HG02981 (cell line): ENCODE data around the gene RGPD3.
"Not testable (repeated sequence)": the region's sequence is repeated elsewhere in the genome, so short reads cannot be mapped to it uniquely, and the experiment has no call there.

Source experiments
- ATAC-seq: cut with Tn5 transposase; IDR thresholded peaks from one replicate; pipeline ENCODE4 v1.9.1; 2021; ENCODE audit warnings: mild to moderate bottlenecking, moderate library complexity; ENCODE audit not compliant: unreplicated experiment

The RGPD3 gene

DNA sequence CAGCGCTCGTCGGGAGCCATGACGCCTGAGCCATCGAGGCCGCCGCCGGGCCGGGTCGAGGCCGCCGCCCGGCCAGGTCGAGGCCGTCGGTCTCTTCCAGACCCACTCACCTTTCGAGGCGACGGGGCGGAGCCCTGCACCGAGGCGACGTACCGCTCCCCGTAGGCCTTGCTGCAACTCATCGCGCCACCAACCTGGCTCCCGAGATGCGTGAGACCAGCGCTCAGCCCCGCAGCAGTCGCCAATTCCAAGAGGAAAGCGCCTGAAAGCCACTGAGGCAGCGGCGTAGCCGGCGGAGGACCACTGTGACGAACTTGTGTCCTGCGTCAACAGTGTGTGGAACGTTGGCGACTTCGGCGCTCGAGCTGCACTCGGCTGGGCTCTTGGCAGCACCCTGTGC is at the start of gene RGPD3:
TSS of gene RGPD3 (minus strand) at position 307 of the 400 bp plus-strand sequence. CDS start at position 182, 125 bp downstream.
- ATAC-seq: not testable (repeated sequence)

DNA sequence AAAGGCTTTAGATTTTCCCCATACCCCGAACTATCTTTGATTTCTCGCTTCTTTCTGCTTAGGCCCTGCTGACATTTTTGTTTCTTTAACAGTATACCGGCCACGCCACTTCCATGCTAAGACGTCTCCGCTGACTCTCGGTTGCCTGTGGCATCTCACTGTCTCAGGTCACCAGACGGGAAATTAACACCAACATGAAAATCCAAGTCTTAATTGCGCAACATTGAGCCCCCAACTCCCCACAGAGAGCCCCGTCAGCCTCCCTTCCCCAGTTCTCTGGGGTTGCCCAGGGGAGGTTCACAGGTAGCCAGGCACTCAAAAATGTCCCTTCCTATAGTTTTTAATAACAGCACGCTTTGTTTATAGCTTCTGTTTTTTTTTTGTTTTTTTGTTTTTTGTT is 49.1 kb upstream of the RGPD3 start:
- no peak for ATAC-seq

DNA sequence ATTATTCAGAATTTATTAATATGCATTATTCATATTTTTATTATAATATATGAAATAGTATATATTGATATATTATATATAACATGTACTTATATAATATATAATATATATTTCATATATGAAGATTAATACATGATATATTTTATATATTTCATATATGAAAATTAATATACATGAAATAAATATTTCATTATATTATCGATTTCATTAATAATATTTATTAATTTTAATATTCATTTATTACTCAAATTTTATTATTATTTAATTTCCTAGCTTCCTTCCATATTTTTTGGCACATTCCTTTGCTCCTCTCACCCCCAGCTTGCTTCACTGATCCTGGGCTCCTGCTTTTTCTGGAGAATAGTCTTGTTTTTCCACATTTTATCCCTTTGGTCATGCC is 48.7 kb upstream of the RGPD3 start:
- ATAC-seq: no peak

DNA sequence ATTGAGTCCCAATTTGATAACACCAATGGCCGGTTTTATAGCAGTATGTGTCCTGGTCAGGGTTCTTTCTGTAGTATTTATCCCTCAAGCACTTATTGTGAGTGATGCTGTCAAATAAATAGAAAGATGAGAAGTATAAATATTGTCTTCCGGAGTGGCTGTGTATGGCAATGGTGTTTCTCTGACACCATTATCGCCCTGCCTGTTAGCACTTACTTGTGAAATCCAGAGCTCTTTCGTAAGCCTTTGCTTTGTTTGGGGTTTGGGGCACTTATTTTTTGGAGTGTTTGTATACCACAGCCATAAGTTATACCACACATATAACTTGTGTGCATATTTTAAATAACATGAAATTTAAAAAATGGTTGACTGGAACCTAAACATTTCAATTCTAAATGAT is 48.2 kb upstream of the RGPD3 start:
- ATAC-seq: no peak

DNA sequence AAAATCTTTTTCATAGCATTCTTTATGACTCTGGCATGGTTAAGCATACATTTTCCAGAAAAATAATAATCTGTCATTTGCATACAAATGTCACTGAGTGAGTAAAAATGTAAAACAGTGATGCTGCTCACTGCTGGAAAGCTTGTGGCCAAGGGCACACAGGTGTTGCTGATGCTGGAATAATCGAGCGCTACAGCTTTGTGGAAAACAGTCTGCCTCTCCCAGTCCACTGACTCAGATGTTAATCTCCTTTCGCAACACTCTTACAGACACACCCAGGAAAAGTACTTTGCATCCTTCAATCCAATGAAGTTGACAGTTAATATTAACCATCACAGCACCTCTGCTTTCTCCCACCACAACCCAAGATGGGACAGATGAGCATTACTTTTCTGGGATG is 46.6 kb upstream of the RGPD3 start:
- ATAC-seq: not testable (repeated sequence)

DNA sequence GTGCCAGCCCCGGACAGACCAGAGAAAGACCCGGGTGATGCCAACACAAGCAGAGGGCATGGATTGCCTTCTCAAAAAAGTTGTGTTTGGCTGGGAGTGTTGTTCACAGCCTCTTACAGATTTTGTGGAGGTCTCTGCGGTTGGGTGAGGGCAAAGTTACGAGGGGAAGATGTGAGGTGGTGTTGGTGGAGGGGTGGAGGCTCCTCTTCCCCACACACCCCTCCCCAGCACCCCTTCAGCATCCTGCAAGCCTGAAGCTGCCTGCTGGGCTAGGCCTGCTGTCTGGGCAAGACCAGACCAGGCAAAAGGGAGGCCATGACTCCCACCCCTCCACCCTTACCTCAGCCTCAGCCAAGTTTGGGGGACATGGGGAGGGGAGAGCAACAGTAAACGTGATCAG is 45.2 kb upstream of the RGPD3 start:
- ATAC-seq: not testable (repeated sequence)

DNA sequence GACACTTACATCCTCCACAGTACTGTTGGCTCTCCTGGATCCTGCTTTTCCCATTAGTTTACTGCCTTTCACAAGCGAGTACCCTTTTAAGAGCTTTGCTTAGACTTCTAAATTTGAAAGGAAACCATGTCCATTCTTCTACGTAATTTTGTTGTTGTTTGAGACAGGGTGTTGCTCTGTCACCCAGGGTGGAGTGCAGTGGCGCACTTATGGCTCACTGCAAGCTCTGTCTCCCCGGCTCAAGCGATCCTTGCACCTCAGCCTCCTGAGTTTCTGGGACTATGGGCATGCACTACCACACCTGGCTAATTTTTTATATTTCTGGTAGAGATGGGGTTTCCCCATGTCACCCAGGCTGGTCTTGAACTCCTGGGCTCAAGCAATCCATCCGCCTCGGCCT is 43.7 kb upstream of the RGPD3 start:
- ATAC-seq: not testable (repeated sequence)

DNA sequence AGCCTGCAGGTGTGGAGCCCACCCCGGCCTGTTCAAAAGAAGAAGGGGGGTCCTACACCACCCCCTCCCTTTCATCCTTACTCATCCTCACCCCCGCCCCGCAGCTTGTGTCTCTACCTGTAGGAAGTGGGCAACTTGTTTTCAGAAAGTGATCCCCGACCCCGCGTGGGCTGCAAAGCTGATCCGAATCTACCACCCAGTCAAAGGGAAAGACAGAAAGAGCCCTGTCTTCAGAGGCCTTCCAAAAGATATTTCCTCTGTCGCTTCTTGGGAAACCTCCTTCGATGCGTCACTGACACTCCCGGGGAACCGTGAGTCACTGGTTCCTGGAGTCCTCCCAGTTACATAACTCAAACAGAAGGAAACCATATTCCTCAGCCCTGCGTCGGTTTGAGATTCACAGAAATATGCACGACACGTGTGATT is 43.3 kb upstream of the RGPD3 start:
- not testable (repeated sequence) for ATAC-seq

DNA sequence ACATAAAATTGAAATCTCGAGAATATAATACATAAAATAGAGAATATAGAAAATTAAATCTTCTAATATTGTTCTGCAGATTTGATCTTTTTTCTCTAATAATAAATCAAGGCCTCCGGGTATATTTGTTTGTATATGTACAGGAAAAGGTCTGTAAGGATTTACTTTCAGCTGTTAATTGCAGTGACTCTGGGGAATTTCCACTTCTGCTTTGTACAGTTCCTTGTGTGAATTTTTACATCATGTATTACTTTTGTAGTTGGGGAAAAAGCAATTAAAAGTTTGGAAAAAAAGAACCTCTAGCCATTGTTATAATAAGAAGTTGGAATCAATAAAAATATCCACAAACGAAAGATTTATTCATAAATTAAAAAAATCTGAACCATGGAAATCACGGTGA is 42.6 kb upstream of the RGPD3 start:
- ATAC-seq: not testable (repeated sequence)

DNA sequence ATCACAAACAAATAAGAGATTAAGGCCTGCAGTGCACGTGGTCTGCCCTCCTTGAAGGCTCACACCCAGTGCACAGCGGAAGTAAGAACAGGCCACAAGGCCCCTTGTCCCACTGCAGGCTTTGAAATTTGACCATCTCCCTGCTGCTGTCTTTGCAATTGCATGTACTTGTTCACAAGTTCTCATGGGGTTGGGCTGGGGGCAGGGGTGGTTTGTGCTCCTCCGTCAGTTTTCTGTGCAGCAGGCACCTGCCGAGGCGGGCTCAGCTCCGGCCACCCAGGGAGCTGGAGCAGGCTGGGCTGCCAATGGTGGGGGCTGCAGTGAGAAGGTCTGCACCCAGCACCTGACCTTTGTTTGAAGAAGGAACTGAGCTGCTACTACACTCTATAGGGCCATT is 41.2 kb upstream of the RGPD3 start:
- not testable (repeated sequence) for ATAC-seq

DNA sequence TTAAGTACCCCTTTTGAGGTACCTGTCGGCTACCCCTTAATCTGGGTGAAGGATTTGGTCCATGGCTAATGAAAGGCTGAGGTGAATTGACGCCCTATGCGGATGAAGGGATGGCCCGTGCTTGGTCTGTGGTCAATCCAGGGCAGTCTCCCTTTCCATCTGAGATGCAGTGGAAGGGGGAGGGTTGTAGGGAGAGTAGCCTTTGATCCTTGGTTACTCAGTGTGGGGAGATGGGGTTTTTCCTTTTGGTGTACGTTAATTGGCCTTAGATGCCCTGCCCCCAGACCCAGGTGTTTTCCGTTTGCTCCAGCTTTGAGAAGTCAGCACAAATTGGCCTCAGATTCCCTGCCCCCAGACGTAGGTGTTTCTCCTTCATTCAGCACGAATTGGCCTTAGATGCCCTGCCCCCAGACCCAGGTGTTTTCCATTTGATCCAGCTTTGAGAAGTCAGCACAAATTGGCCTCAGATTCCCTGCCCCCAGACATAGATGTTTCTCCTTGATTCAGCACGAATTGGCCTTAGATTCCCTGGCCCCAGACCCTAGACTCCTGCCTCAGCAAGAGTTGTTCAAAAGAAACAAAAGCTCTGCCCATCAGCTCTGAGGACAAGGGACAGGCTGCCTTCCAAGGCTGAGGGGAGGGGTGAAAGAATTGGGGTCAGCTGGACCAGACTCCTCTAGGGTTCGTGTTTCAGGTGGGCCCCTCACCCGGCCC is 40.6 kb upstream of the RGPD3 start:
- ATAC-seq: not testable (repeated sequence)

DNA sequence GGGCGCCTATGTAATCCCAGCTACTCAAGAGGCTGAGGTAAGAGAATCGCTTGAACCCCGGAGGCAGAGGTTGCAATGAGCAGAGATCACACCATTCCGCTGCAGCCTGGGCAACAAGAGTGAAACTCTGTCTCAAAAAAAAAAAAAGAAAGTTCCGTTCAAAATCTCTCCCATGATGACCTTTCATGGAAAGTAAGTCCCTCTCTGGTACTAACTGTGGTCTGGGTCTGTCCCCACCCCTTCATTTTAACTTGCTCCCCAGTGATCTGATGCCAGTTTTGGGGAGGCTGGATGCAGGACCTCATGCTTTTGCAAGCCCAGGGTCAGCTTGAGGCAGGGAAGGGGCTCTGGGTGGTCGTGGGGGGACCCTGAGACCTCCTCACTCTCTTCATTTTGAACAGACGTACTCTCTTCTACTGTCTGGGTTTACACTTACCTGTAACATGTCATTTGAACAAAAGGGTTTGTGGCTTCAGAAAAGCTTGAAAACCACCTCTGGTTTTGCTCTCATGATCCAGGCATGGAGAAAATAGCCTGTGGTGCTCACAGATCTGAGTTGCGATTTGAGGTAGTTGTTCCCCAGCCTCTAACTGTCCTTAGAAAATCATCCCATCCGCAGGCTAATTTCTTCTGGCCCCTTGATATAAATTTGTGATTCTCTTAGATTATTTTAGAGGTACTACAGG is 37.9 kb upstream of the RGPD3 start:
- not testable (repeated sequence) for ATAC-seq

DNA sequence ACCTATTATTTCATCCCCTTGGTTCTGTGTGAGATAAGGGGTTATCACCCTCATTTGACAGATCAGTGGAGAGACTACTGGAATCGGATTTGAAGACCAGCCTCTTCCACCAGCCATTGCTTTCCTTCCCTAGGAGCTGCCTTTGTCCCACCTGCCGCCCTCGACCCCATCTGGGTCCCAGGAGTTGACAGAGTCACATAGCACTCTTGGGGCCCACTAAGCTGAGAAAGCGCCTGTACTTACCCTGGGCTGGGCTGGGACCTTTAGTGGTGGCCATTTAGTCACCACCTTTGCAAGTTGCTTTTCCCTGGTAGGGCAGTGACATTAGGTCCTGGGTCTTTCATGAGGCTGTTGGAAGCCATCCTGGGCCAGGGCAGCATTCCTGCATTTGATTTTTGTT is 36.6 kb upstream of the RGPD3 start:
- ATAC-seq: not testable (repeated sequence)

DNA sequence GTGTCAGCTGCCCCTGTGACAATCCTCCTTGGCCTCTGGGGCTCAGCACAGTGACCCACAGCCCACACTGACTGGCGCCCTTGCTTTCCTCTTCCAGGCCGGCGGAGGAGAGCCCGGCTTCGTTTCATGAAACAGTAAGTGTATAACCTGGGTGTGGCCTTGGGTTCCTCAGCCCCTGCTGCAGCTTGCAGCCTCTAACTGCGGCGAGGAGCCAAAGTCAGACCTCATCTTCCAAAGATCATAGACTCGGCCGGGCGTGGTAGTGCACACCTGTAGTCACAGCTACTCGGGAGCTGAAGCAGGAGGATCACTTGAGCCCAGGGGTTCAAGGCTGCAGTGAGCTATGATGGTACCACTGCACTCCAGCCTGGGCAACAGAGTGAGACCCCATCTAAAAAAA is 36.0 kb upstream of the RGPD3 start:
- not testable (repeated sequence) for ATAC-seq

DNA sequence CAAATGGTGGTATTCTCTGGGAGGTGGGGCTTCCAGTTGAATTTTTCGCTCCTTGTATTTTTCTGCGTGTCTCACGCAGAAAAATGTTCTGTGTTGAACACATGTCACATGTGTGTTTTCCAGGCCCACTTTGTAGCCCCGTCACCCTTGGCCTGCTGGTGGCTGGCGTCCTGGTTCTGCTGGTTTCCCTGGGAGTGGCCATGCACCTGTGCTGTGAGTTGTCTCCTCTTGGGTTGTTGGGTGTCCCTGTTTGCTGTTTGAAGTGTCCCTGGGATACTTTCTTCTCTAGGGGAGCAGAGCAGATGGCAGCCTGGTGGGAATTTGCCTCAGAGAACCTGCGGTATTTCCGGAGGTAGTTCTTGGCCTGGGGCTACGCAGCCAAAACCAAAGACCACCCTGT is 34.1 kb upstream of the RGPD3 start:
- ATAC-seq: not testable (repeated sequence)

DNA sequence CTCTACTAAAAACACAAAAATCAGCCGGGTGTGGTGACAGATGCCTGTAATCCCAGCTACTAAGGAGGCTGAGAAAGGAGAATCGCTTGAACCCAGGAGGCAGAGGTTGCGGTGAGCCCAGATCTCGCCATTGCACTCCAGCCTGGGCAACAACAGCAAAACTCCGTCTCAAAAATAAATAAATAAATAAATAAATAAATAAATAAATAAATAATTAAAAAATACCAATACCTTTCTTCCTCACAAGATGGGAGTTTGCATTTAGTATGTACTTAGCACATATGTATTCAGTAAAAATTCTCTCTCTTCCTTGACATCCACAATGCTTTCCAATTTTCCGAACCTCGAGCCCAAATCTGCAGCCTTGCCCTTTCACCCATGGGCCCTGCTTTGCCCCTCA is 32.1 kb upstream of the RGPD3 start:
- ATAC-seq: not testable (repeated sequence)

DNA sequence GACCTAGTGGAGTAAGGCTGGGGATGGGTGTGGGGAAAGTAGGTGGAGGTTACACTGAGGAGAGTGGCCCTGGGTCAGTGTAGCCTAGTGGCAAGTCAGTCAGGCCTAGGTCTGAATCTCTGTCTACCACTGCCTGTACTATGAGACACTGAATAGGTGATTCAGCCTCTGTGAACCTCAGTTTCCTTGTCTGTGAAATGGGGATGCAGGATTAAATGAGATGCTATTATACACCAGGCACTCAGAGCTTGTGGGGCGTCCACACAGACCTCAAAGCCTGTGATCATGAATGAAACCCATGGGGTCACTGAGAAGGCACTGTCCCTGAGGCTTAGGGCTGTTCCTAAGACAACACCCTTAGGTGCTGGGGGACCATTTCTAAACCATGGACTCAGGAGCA is 30.3 kb upstream of the RGPD3 start:
- ATAC-seq: not testable (repeated sequence)

DNA sequence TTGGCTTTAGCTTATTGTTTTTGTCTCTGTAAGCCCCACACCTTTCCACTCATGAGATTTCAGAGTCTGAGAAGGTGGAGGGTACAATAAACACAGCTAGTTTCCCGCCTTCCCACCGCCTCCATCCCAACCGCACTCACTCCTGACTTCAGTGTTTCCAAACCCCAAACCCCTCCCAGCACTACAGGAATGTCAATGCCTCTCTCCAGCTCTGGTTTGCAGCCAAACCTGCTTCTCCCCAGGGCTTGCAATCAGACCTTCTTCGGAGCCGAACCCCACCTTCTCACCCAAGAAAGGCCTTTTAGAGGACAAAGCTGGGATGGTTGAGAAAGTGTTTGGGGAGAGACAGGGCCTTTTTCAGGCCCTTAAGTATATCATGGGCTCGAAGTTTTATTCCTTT is 24.7 kb upstream of the RGPD3 start:
- not testable (repeated sequence) for ATAC-seq

DNA sequence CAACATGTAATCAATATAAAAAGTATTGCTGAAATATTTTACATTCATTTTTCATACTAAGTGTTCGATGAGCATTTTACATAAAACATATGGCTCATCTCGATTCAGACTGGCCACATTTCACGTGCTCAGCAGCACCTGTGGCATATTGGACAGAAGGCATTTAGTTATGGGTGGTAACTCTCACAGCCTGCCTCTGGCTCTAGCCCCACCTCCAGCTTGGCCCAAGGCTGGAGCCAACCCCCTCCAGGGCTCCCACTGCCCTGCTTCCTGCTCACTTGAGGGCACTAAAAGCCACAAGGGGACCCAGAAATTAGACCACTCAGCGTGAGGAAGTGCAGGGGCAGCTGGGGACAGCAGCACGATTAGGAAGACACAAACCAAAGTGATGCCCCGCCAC is 24.2 kb upstream of the RGPD3 start:
- ATAC-seq: not testable (repeated sequence)

DNA sequence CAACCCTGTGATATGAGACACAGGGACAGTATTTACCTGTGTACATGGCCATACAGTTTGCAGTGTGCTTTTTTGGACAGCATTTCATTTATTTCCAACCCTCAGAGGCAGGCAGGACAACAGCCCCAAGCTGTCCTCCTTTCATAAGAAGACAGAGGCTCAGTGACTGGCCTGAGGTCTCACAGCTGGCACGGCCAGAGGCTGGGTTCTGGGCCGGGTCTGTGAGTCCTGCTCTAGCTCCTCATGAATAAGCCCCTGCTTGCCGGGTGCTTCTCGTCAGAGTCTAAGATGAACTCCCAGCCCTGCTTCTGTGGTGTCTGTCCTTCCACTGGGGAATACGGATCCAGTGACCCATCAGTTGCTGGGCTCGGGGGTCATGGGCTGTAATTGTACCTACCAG is 21.5 kb upstream of the RGPD3 start:
- not testable (repeated sequence) for ATAC-seq

DNA sequence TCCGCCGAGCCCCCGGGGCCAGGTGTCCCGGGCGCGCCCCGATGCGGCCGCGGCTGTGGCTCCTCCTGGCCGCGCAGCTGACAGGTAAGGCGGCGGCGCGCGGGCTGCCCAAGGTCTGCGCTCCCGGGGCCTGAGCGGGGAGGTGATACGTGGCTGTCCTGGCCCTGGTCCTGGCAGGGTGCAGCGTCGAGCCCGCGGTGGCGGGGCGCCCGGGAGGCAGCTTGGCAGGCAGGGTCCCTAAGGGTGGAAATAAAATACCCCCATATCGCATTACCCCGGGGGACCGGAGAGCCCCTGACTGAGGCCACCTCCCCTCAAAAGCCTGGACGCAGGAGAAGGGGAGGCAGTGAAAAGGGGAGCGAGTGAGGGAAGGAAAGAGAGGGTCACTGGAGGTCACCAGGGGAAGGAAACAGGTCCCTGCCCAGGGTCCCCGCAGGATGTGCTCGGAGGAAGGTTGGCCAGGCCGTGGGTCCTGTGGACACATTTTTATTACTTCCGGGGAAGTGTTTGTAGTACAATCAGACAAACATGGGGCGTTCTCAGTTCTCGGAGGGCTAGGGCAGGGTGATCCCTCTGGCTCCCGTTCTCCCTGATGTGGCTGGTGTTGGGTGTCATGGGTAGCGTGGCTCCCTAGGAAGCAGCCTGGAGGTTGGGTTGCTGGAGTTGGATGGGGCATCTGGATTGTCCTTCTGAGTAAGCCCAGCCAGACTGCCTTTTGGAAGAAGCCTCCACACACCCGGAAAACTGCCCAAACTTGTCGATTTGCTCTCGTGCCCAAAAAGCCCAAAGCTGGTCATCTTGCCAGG is 19.4 kb upstream of the RGPD3 start:
- ATAC-seq: not testable (repeated sequence)
